Stimulated activated CD8-positive, alpha-beta memory T cell treated with anti-CD3 and anti-CD28 coated beads, Interleukin-7, amount 100 ng/mL, for 4 hours (primary cell): ENCODE data around the gene DLL3.

Source experiments
- DNase-seq, 2 donors: peaks; one replicate each; pipeline ENCODE4 v3.0.0-alpha.2; 2020; ENCODE audit warnings: low read depth in 2 of 2

The DLL3 gene

GRCh38 chr19:39517432-39517831 is 18.7 kb downstream of the DLL3 start:
- no peak for DNase-seq

- no peak for DNase-seq
These were observed 19.7 kb downstream of the DLL3 start for GRCh38 chr19:39518458-39518857.

- no peak for DNase-seq
These were observed 20.2 kb downstream of the DLL3 start for GRCh38 chr19:39518975-39519374.

- DNase-seq, result no peak
These were observed 22.1 kb downstream of the DLL3 start for GRCh38 chr19:39520541-39521484.

DNA sequence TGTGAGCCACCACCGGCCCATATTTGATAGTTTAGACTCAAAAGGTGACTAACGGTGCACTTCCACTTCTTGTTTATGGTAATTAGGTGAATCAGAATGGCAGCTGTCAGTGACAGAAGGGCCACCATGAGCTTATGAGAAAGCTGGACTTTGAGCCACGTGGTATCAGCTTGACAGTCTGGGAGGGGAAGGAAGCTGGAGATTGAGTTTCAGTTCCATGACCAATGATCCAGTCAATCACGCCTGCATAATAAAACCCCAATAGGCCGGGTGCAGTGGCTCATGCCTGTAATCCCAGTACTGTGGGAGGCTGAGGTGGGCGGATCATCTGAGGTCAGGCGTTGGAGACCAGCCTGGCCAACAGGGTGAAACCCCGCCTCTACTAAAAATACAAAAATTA is 25.7 kb downstream of the DLL3 start:
- no peak for DNase-seq

GRCh38 chr19:39525205-39525604 is 26.5 kb downstream of the DLL3 start:
- no peak for DNase-seq

- DNase-seq, result no peak
These were observed 33.1 kb downstream of the DLL3 start for GRCh38 chr19:39531834-39532232.

DNA sequence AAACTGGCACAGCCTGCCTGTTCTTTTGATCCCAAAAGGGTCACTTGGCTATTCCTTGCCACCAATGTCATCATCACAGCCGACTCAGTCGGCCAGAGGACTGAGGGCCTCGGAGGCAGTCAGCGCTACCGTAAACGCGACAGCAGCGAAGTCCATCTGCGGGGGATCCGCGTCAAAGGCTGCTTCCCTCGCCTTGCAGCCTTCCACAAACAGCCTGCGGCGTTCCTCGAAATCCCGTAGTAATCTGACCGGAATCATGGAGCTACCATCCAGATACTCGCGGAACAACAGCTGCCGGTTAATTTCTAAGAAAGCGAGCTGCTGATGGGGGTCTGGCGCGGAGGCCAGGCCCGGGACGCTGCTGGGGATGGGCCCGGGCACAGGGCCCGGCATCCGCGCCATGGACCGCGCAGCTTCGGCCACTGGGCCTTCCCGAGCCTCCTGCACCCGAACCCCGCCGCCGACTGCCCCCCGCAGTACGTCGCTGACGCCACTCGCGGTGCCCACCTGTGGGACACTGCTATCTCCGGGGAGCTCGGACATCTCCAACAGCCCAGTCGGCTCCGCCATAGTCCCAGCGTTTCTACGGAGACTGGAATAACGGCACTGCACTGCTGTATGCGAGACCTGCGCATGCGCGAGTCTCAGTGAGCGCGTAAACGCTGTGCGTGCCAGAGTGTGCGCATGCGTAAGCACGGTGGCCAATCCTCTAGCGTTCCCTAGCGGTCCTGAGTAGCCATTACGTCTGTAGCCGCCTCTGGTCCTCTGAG is 33.7 kb downstream of the DLL3 start, which contains the start of gene EID2B:
EID2B (minus strand) TSS at position 620 of the 770 bp plus-strand sequence; CDS start at position 570, 50 bp downstream.
- peak; percentile 89 to 91 for DNase-seq

DNA sequence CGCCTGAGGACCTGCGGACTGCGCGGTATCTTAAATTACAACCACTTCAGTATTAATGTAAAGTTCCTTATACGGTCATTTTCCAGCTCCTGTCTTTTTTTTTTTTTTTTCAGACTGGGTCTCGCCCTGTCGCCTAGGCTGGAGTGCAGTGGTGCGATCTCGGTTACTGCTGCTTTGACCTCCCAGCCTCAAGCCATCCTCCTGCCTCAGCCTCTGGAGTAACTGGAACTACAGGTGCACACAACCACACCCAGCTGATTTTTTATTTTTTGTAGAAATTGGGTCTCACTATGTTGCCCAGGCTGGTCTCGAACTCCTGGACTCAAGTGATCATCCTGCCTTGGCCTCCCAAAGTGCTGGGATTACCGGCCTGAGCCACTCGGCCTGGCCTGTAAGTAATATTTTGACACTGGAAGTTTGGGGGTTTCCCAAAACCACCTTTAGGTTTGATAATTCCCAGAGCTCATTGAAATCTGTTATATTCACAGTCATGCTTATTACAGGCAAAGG is 34.3 kb downstream of the DLL3 start:
- DNase-seq, result no peak

DNA sequence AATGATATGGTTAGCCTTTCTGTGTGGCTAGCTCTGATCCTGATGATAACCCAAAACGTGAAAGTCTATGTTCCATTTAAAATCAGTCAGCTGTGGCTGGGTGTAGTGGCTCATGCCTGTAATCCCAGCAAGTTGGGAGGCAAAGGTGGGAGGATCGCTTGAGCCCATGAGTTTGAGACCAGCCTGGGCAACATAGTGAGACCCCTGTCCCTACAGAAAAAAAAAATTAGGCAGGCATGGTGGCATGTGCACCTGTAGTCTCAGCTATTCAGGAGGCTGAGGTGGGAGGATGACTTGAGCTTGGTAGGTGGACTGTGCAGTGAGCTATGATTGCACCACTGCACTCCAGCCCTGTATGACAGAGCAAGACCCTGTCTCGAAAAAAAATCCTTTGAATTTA is 35.0 kb downstream of the DLL3 start:
- no peak for DNase-seq

DNA sequence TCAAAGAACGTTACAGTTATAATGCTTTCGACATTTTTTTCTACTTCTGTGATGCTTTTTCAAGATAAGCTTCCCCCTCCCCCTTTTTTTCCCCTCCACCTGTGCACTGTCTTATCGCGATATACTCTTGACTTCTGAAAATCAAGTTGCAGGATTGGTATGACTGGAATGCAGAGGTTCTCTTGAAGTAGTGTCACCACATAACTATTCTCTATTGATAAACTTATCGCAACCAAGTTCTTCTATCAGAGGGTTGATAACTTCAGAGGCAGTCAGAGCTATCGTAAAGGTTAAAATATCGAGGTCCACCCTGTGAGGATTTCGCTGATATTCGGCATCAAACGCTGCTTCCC is 40.4 kb downstream of the DLL3 start:
- no peak for DNase-seq

DNA sequence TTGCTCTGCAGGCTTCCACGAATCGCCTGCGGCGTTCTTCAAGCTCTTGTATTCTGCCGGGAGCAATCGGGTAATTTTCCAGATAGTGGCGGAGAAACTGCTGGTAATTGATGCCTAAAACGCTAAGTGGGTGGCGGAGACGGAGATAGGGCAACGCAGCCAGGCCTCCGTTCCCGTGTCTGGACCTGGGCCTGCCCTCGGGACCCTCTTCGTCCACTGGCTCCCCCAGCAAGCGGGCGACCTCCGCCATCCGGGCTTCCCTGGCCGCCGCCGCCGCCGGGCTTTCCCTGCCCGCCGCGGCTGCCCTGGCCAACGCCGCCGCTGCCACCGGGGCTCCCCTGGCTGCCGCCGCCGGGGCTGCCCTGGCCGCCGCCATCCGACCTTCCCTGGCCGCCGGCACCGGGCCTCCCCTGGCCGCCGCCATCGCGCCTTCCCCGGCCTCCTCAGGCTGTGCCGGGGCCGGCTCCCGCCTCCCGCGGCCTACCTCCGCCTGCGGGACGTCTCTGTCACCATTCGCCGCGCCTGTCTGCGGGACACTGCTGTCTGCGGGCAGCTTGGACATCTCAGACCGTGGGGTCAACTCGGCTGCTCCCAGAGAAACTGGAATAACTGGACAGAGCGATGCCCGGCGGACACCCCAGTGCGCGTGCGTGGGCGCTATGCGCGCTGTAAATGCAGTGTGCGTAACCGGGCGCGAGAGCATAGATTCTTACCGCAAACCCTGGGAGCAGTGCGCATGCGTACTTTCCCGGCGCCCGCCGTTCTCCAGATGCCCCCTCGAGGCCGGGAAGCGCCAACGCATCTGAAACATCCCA is 41.0 kb downstream of the DLL3 start, which contains the start of gene EID2:
EID2 (minus strand) TSS at position 644 of the 815 bp plus-strand sequence; CDS start at position 562, 82 bp downstream.
- peak; percentile 90 to 91 for DNase-seq

DNA sequence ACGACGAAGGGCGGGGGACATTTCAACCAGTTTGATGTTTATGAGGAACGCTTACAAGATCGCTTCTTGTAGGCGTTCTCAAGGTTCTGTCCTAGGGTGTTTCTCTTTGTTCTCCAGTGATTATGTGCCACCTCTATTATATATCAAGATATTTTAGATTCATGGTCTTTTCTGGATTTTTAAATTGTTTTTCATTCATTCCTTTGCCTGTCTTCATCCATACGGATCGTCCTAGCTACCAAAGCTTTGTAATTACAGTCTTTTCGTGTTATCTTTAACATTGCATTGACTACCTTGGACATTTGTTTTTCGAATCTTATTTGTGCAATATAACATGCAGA is 41.6 kb downstream of the DLL3 start:
- no peak for DNase-seq

GRCh38 chr19:39542206-39542605 is 43.5 kb downstream of the DLL3 start:
- no peak for DNase-seq

GRCh38 chr19:39543477-39543857 is 44.7 kb downstream of the DLL3 start:
- DNase-seq, result no peak

- no peak for DNase-seq
These were observed 45.6 kb downstream of the DLL3 start for GRCh38 chr19:39544226-39544903.

DNA sequence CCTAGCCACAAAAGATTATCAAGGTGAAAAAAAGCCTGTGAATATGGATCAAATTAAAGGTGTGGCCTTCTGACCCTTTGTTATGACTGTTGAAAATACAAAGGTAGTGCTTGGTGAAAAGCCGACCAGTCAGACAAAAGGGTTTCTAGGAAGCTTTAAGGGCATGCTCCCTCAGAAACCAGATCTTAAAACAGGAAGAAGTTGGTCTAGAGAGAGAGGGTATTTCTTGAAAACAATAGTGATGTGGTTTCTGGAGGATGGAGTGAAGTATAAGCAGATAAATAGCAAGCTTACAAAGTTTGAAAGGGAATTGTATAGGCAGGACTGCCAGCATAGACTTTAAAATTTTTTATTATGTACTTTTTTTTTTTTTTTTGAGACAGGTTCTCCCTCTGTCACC is 46.2 kb downstream of the DLL3 start:
- DNase-seq, result no peak

- DNase-seq, result no peak
These were observed 47.9 kb downstream of the DLL3 start for GRCh38 chr19:39546599-39546998.

DNA sequence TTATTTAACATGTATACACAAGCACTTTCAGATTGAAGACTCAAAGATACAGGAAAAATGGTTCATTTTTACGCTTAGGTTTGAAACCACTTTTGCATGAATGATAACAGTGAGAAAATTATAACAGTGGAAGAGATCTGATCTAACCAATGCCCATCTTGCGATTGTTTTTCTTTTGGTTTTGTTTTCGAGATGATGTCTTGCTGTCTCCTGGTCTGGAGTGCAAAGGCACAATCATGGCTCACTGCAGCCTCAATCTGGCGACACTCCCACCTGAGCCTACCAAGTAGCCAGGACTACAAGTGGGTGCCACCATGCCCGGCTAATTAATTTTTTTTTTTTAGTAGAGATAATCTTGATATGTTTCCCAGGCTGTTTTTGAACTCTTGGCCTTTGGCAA is 51.5 kb downstream of the DLL3 start:
- no peak for DNase-seq

- DNase-seq, result no peak
These were observed 54.4 kb downstream of the DLL3 start for GRCh38 chr19:39553082-39553652.
